ENCODE results near the gene CDC42BPB.

Gene CDC42BPB

GRCh38 chr14:103093856-103094405, 36.6 kb upstream of the CDC42BPB start:
- DNase-seq: no peak

- DNase-seq: no peak
Observed at GRCh38 chr14:103091883-103092222, 34.5 kb upstream of the CDC42BPB start.

DNA sequence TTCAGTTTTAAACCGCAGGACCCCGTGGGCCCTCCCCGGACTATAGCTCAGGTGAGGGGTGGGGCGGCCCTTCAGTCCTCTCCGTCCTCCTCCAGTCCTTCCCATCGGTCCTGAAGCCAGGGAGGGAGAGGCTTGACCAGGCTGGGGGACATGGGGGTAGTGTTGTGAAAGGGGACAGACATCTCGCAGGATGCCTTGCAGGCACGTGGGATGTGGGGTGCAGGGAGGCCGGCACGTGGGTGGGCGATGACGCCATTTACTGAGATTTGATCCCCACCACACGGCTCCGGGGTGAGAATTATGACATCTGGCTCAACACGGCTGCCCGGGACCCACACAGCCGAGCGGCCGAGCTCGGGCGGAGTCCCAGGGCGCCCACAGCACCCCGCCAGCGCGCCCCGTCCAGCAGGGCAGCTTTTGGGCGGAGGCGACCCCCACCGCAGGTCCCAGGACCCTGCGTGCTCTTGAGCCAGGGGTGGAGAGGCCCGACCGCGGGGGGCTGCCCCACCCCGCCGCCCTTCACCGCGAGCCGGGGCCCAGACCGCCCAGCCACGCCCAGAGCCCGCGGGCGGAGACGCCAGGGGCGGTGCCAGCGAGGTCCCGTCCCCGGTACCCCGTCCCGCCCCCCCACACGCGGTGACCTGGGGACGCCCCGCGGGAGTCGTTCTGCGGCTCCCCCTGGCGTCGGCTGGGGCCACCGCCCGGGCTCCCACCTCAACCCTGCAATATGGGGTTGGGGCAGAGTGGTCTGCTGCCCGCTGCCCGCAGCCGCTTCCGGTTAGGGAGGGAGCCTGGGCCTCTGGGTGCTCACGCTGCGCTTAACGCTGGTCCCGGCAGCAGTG, 33.9 kb upstream of the CDC42BPB start:
- DNase-seq: peak; percentile 81

DNA sequence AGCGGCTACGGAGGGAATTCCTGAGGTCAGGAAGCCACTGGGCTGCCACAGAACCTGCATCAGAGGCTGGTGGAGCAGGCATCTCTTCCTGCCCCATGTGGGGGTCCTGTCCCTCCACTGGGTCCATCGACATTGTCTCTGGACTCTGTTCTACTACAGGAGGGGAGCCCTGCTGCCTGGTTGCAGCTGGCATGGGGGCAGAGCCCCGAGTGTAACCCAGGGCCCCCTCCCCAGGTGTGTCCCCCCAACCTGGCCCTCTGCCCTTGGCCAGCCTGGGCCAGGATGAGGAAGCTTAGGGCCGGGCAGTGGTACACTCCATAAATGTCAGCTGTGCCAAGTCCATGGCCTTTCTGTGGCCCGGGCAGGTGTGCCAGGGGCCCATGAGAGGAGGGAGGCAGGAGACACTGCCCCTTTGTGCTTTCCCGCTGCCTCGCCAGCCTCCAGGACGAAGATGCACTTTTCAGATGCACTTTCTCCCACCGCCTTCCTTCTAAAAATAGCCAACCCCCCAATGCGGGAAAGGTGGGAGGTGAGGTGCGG, 33.2 kb upstream of the CDC42BPB start:
- DNase-seq: no peak

DNA sequence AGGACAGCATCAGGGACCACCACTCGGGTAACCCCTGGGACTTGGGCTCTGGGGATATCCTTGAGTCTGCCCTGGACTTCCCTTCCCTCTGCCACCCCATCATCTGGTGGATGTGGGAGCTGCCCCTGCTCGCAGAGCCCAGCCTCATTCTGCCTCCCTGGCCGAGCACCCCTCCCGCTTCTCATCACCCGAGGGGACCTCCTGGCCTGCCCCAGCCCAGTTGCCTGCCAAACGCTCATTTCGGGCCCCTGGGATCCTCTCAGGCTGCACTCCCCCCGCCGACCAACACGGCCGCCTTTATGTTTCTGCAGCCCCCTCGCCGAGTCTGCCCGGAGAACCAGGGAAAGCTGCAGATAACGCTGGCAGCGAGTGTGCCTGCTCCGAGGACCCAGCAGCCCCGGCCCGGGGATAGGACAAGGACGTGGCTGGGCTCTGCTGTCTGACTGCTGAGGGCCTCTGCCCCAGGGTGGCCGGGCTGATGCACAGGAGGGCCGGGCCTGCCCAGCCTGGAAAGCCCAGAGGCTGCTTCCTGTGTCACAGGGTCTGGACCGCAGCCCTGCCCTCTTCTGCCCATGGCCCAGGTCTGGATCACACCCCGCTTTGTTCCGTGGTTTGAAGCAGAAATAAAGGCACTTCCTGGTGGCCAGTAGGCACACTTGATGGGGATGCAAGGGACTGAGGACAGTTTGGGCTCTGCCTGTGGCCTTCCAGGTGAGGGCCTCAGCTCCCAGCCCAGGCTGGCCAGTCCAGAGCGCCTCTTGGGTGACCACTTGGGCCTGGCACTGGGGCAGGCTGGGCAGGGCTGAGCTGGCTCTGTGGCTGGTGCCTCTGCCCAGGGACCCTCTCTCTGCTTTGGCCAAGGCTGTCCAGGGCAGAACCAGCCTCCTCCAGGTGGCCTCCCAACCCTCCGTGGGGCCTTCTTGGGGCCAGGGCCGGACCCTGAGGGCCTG, 32.3 kb upstream of the CDC42BPB start:
- no peak for DNase-seq

DNA sequence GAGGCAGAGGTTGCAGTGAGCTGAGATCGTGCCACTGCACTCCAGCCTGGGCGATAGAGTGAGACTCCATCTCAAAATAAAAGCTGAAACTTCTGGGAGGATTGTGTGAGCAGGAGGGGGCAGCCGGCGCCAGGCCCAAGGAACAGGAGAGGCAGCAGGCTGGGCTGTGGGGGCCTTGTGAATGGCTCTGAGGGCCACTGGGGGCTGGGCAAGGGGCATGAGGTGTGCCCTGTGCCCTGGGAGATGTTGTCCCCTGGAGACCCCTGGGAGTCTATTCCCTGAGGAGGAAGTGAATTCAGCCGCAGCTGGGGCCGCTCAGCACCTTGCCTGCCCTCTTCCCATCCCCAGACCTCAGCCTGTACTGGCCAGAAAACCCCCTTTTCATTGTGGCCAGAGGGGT, 31.6 kb upstream of the CDC42BPB start:
- DNase-seq: no peak

DNA sequence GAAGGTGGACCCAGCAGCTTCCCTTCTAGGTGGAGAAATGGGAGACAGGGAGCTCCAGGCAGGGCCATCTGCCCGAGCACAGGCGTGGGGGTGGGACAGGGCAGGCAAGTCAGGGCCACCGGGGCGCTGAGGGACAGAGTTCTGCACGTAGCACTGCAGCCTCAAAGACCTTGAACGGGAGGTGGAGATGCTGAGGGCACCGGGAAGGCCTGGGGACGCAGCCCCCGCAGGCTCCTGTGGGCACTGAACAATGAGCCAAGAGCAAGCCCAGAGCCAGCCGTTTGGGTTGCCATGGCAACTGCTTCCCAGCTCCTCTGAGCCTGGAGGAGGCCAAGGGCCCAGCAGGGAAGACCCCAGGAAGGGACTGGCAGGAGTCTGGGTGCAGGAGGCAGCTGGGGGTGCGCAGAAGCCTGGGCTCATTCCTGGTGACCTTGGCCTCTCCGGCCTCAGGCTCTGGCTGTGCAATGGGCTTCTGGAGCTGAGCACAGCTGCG, 30.0 kb upstream of the CDC42BPB start:
- DNase-seq: no peak

GRCh38 chr14:103086771-103087342, 29.5 kb upstream of the CDC42BPB start:
- no peak for DNase-seq

GRCh38 chr14:103085106-103086091, 28.1 kb upstream of the CDC42BPB start:
- DNase-seq: no peak

- DNase-seq: no peak
Observed at GRCh38 chr14:103084021-103084919, 26.9 kb upstream of the CDC42BPB start, which contains the start of gene LBHD2. LBHD2 (plus strand) TSS chr14:103084210; CDS start chr14:103086013, 1,803 bp downstream.

GRCh38 chr14:103081951-103082350, 24.6 kb upstream of the CDC42BPB start:
- DNase-seq: no peak

- no peak for DNase-seq
Observed at GRCh38 chr14:103078860-103079587, 21.7 kb upstream of the CDC42BPB start.

- peak; percentile 74 for DNase-seq
Observed at GRCh38 chr14:103078420-103078749, 21.0 kb upstream of the CDC42BPB start.

DNA sequence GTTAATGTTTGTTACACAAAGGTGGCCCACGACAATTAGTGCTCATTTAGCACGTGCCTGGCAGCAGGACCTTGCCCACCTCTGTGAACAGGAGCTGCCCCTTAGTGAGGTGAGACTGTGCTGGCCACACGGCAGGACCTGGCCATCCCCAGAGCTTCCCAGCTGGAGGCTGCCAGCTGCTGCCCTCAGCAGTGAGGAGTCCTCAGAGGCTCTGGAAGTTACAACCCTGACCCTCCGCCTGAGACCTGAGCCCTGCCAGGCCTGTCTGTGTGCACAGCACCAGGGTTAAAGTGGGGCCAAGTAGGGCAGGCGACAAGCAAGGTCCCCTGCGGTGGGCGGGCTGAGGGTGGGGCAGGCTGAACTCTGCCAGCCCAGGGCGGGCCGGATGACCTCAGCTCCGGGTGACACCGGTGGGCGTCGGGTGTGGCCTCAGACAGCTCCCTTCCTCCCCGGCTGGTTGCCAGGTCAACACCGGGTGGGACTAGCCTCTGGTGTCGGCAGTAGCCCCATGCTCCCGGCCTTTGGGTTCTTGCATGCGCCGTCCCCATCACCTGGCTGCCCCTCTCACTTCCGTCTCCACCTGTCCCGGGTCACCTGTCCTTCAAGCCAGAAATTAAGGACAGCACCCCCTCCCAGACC, 17.5 kb upstream of the CDC42BPB start:
- peak; percentile 29 for DNase-seq

DNA sequence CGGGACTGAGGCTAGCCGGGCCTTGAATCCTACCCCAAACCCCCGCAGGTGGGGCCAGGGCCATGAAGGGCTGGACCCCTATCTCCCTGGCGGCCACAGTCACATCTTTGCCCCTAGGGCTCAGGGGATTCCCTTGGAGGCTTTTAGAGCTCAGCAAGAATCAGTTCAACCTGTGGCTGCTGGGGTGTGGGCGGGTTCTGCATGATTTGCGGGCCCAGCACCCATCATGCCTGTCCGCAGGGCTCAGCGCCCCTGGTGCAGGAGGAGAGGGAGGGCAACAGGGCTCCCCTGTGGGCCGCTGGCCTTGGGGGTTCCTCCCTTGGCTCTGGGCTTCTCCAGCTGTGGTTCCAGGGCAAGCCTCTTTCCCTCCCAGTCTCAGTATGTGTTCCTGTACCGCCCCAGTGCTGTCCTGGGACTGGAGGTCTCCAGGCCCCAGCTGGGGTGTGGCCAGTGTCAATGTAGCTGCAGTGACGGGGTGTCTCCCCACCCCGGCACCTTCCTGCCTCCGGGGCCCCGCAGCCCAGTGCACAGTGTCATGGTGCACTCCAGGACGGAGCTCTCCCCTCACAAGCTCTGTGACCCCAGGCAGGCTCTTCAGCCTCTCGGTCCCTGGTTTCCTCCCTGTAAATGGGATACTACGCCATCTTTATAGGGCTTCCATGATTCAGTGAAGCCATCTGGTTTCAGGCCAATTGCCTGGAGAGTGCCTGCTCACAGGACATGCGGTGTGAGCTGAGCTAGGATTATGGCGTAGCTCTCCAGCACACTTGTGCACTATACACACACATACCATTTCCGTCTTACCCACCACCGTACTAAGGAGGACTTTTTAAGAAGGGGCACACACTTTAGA, 16.8 kb upstream of the CDC42BPB start:
- no peak for DNase-seq

DNA sequence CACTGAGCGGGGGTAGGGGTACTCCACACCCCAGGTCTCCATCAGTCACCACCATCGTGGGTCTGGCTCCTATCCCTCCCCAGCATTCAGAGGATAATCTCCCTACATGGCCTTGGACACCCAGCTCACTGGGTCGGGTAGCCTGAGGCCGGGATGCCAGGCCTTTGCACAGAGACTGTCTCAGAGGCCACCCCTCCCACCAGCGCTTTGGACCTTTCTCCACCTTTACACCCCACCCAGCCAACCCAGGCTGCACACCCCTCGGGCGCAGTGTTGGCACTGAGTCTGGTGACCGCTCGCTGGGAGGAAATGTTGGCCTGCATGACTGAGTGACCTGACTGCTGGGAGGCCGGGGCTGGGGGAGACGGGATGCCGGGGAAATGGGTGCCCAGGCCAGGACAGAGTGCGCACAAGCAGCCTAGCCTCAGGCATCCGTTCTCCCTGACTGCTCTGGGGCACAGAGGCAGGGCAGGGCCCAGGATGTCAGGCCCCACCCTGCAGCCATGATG, 16.1 kb upstream of the CDC42BPB start:
- no peak for DNase-seq

- DNase-seq: no peak
Observed at GRCh38 chr14:103072595-103073366, 15.4 kb upstream of the CDC42BPB start.

Measured in activated naive CD4-positive, alpha-beta T cell treated with Interleukin-2 at 50 U/mL for 16 hours (primary cell).